ENCODE data around the gene FGGY.

DNA sequence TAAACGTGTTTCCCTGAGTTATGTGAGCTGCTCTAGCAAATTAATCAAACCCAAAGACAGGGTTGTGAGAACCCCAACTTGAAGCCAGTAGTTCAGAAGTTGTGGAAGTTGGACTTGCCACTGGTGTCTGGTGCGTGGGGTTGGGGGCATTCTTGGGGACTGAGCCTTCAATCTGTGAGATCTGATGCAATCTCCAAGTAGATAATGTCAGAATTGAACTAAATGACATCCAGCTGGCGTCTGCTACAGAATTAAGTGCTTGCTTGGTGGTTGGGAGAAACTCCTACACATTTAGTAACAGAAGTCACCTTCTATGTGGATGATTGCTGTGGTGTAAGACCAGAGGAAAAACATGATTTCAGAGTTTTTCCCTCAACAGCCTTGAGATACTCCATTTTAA is 207.4 kb downstream of the FGGY start:
- TF ChIP-seq, protein P1, sequence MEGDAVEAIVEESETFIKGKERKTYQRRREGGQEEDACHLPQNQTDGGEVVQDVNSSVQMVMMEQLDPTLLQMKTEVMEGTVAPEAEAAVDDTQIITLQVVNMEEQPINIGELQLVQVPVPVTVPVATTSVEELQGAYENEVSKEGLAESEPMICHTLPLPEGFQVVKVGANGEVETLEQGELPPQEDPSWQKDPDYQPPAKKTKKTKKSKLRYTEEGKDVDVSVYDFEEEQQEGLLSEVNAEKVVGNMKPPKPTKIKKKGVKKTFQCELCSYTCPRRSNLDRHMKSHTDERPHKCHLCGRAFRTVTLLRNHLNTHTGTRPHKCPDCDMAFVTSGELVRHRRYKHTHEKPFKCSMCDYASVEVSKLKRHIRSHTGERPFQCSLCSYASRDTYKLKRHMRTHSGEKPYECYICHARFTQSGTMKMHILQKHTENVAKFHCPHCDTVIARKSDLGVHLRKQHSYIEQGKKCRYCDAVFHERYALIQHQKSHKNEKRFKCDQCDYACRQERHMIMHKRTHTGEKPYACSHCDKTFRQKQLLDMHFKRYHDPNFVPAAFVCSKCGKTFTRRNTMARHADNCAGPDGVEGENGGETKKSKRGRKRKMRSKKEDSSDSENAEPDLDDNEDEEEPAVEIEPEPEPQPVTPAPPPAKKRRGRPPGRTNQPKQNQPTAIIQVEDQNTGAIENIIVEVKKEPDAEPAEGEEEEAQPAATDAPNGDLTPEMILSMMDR (conservative IDR thresholded peaks at IDR 0.05): no peak
- TF ChIP-seq EZH2 (IDR thresholded peaks at IDR 0.05; ENCODE audit: low read depth): no peak
